Measurements from ENCODE around the gene ADH5. TPM values are rescaled to one million over a fixed set of nuclear protein-coding genes. Genes with fewer than 3 reads are reported as not detected.

Gene ADH5
- total and polyA plus RNA-seq, 9 of the 15 experiments (the other 6 are each of a cell fraction or from before 2014, with no cell fraction given) = 115 to 310 (median 200) TPM

DNA sequence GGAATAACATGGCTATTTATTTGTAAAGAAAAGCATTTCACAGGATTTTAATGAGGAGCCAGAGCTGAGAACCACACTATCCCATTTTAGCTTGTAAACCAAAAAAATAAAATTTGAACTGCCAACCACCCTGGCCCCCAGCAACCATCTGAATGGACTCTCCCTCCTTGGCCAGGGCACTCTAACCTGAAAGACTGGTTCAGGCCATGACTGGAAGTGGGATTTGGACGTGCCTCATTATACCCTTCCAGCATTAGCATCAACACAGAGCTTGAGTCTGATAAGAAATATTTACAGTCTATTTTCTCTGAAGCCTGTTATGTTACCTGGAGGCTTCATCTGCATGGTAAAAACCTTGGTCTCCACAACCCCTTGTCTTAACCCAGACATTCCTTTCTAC is 63.1 kb downstream of the ADH5 start (continued):
- TF ChIP-seq, protein P1, sequence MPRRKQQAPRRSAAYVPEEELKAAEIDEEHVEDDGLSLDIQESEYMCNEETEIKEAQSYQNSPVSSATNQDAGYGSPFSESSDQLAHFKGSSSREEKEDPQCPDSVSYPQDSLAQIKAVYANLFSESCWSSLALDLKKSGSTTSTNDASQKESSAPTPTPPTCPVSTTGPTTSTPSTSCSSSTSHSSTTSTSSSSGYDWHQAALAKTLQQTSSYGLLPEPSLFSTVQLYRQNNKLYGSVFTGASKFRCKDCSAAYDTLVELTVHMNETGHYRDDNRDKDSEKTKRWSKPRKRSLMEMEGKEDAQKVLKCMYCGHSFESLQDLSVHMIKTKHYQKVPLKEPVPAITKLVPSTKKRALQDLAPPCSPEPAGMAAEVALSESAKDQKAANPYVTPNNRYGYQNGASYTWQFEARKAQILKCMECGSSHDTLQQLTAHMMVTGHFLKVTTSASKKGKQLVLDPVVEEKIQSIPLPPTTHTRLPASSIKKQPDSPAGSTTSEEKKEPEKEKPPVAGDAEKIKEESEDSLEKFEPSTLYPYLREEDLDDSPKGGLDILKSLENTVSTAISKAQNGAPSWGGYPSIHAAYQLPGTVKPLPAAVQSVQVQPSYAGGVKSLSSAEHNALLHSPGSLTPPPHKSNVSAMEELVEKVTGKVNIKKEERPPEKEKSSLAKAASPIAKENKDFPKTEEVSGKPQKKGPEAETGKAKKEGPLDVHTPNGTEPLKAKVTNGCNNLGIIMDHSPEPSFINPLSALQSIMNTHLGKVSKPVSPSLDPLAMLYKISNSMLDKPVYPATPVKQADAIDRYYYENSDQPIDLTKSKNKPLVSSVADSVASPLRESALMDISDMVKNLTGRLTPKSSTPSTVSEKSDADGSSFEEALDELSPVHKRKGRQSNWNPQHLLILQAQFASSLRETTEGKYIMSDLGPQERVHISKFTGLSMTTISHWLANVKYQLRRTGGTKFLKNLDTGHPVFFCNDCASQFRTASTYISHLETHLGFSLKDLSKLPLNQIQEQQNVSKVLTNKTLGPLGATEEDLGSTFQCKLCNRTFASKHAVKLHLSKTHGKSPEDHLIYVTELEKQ (CRISPR knock-in tag; IDR thresholded peaks at IDR 0.05) = no peak
- TF ChIP-seq KAT2B (IDR thresholded peaks at IDR 0.05; ENCODE audit: low read depth, low read length) (no peak), PCBP2 (IDR thresholded peaks at IDR 0.05; ENCODE audit: low read depth, low read length, poor library complexity, severe bottlenecking) (no peak), ZNF561 (CRISPR knock-in tag; conservative IDR thresholded peaks at IDR 0.05) (no peak), KAT7 (CRISPR knock-in tag; IDR thresholded peaks at IDR 0.05; ENCODE audit: borderline replicate concordance) (no peak), HEY1 (CRISPR knock-in tag; IDR thresholded peaks at IDR 0.05; ENCODE audit: borderline replicate concordance) (no peak)
